K562 (cell line): ENCODE data around the gene DYNLT5. TPM values are rescaled to one million over a fixed set of nuclear protein-coding genes. Genes with fewer than 3 reads are reported as not detected.

ENCODE experiments used
- CTCF ChIP-seq, 3 experiments: IDR thresholded peaks in 2 of 3; conservative IDR thresholded peaks in 1 of 3; 2 replicates each; pipeline ENCODE4 v1.5.1; 2011 to 2012; ENCODE audit warnings: low read length in 3 of 3, mild to moderate bottlenecking in 3 of 3, control low read depth in 2 of 3, improper control_type of control experiment in 1 of 3, inconsistent platforms in 1 of 3, low read depth in 1 of 3, mixed read lengths in 1 of 3, moderate library complexity in 1 of 3; ENCODE audit not compliant: insufficient read depth in 2 of 3
- DMBX1 ChIP-seq: fragments of 250-450 bp; sonication (Bioruptor Pico); IDR thresholded peaks from 2 replicates; pipeline ENCODE4 v1.8.0; 2022; ENCODE audit warnings: inconsistent platforms, mild to moderate bottlenecking, moderate library complexity, borderline replicate concordance
- HDAC1 ChIP-seq, 2 experiments: fragments of 450-650 bp; IDR thresholded peaks; 2 replicates each; pipeline ENCODE4 v1.6.1; 2016 to 2017; ENCODE audit warnings: inconsistent platforms in 1 of 2, mild to moderate bottlenecking in 1 of 2, moderate library complexity in 1 of 2
- HLTF ChIP-seq: fragments of 450-650 bp; IDR thresholded peaks from 2 replicates; pipeline ENCODE4 v1.6.1; 2016
- ILK ChIP-seq: fragments of 450-650 bp; IDR thresholded peaks from 2 replicates; pipeline ENCODE4 v1.6.1; 2016; ENCODE audit warnings: missing genetic modification characterization, low read depth, mild to moderate bottlenecking, missing compliant biosample characterization, moderate library complexity, borderline replicate concordance
- MAX ChIP-seq: sonication (generic); formaldehyde crosslinking; IDR thresholded peaks from 2 replicates; pipeline ENCODE4 v1.9.0; 2022; ENCODE audit warnings: mild to moderate bottlenecking, missing genetic modification reagents
- NFIX ChIP-seq: fragments of 250-450 bp; sonication (Bioruptor Pico); IDR thresholded peaks from 2 replicates; pipeline ENCODE4 v1.4.0; 2020; ENCODE audit warnings: low read depth, mild to moderate bottlenecking, moderate library complexity
- RBM15 ChIP-seq: fragments of 200-400 bp; formaldehyde crosslinking; IDR thresholded peaks from 2 replicates; pipeline ENCODE4 v1.6.1; 2018; ENCODE audit warnings: mild to moderate bottlenecking, low read length, moderate library complexity; ENCODE audit not compliant: insufficient read depth
- SRSF3 ChIP-seq: fragments of 200-400 bp; formaldehyde crosslinking; IDR thresholded peaks from 2 replicates; pipeline ENCODE4 v1.6.1; 2016; ENCODE audit warnings: mild to moderate bottlenecking, low read length, moderate library complexity; ENCODE audit not compliant: insufficient read depth
- ZFX ChIP-seq: sonication (generic); formaldehyde crosslinking; IDR thresholded peaks from 2 replicates; pipeline ENCODE4 v1.8.0; 2022; ENCODE audit warnings: mild to moderate bottlenecking, missing genetic modification reagents, moderate library complexity
- ZNF639 ChIP-seq, 2 experiments: fragments of 200-800 bp in 1 of 2; sonication (Bioruptor generic) in 1 of 2; sonication (generic) in 1 of 2; formaldehyde crosslinking in 1 of 2; IDR thresholded peaks in 1 of 2; conservative IDR thresholded peaks in 1 of 2; 2 replicates each; pipeline versions ENCODE4 v1.5.0 to v1.6.1; 2016 to 2020; ENCODE audit warnings: missing compliant biosample characterization in 1 of 2, missing genetic modification characterization in 1 of 2, missing genetic modification reagents in 1 of 2
- polyA plus RNA-seq, 8 experiments: library from polyadenylated mRNA; depleted of rRNA in 4 of 8; stranded (reverse) in 5 of 8; unstranded in 3 of 8; fragments of >200 nt; fragmentation: Nextera tagmentation in 2 of 8; fragmentation: Illumina TruSeq in 1 of 8; extraction: Ambion mirVana in 2 of 8; extraction: Trizol in 1 of 8; gene quantifications; 2 replicates each; pipeline versions ENCODE4 v1.2.1 to v1.2.3, GENCODE V29; 2011 to 2014; ENCODE audit warnings: inconsistent platforms in 1 of 8, missing spikeins in 1 of 8
- total RNA-seq, 7 experiments: library from RNA; depleted of rRNA in 6 of 7; stranded (reverse); fragments of >200 nt in 6 of 7; fragmentation: Illumina TruSeq in 2 of 7; extraction: Trizol in 2 of 7; gene quantifications; 2 replicates each; pipeline versions ENCODE4 v1.2.1 to v1.2.3, GENCODE V29; 2011 to 2021; ENCODE audit warnings: low replicate concordance in 1 of 7
- TF ChIP-seq, protein P1 (sequence below): fragments of 450-650 bp; IDR thresholded peaks from 2 replicates; pipeline ENCODE4 v1.6.1; 2016; ENCODE audit warnings: mild to moderate bottlenecking, moderate library complexity

The DYNLT5 gene
- total and polyA plus RNA-seq, 9 of the 15 experiments (the other 6 are each of a cell fraction or from before 2014, with no cell fraction given) = not detected

- TF ChIP-seq, protein P1, sequence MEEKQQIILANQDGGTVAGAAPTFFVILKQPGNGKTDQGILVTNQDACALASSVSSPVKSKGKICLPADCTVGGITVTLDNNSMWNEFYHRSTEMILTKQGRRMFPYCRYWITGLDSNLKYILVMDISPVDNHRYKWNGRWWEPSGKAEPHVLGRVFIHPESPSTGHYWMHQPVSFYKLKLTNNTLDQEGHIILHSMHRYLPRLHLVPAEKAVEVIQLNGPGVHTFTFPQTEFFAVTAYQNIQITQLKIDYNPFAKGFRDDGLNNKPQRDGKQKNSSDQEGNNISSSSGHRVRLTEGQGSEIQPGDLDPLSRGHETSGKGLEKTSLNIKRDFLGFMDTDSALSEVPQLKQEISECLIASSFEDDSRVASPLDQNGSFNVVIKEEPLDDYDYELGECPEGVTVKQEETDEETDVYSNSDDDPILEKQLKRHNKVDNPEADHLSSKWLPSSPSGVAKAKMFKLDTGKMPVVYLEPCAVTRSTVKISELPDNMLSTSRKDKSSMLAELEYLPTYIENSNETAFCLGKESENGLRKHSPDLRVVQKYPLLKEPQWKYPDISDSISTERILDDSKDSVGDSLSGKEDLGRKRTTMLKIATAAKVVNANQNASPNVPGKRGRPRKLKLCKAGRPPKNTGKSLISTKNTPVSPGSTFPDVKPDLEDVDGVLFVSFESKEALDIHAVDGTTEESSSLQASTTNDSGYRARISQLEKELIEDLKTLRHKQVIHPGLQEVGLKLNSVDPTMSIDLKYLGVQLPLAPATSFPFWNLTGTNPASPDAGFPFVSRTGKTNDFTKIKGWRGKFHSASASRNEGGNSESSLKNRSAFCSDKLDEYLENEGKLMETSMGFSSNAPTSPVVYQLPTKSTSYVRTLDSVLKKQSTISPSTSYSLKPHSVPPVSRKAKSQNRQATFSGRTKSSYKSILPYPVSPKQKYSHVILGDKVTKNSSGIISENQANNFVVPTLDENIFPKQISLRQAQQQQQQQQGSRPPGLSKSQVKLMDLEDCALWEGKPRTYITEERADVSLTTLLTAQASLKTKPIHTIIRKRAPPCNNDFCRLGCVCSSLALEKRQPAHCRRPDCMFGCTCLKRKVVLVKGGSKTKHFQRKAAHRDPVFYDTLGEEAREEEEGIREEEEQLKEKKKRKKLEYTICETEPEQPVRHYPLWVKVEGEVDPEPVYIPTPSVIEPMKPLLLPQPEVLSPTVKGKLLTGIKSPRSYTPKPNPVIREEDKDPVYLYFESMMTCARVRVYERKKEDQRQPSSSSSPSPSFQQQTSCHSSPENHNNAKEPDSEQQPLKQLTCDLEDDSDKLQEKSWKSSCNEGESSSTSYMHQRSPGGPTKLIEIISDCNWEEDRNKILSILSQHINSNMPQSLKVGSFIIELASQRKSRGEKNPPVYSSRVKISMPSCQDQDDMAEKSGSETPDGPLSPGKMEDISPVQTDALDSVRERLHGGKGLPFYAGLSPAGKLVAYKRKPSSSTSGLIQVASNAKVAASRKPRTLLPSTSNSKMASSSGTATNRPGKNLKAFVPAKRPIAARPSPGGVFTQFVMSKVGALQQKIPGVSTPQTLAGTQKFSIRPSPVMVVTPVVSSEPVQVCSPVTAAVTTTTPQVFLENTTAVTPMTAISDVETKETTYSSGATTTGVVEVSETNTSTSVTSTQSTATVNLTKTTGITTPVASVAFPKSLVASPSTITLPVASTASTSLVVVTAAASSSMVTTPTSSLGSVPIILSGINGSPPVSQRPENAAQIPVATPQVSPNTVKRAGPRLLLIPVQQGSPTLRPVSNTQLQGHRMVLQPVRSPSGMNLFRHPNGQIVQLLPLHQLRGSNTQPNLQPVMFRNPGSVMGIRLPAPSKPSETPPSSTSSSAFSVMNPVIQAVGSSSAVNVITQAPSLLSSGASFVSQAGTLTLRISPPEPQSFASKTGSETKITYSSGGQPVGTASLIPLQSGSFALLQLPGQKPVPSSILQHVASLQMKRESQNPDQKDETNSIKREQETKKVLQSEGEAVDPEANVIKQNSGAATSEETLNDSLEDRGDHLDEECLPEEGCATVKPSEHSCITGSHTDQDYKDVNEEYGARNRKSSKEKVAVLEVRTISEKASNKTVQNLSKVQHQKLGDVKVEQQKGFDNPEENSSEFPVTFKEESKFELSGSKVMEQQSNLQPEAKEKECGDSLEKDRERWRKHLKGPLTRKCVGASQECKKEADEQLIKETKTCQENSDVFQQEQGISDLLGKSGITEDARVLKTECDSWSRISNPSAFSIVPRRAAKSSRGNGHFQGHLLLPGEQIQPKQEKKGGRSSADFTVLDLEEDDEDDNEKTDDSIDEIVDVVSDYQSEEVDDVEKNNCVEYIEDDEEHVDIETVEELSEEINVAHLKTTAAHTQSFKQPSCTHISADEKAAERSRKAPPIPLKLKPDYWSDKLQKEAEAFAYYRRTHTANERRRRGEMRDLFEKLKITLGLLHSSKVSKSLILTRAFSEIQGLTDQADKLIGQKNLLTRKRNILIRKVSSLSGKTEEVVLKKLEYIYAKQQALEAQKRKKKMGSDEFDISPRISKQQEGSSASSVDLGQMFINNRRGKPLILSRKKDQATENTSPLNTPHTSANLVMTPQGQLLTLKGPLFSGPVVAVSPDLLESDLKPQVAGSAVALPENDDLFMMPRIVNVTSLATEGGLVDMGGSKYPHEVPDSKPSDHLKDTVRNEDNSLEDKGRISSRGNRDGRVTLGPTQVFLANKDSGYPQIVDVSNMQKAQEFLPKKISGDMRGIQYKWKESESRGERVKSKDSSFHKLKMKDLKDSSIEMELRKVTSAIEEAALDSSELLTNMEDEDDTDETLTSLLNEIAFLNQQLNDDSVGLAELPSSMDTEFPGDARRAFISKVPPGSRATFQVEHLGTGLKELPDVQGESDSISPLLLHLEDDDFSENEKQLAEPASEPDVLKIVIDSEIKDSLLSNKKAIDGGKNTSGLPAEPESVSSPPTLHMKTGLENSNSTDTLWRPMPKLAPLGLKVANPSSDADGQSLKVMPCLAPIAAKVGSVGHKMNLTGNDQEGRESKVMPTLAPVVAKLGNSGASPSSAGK = no peak
- TF ChIP-seq NFIX (CRISPR knock-in tag) (no peak), MAX (CRISPR knock-in tag) (no peak), ILK (no peak), DMBX1 (CRISPR knock-in tag) (no peak), RBM15 (no peak), ZNF639 (CRISPR knock-in tag; conservative IDR thresholded peaks at IDR 0.05 in 1 of 2, IDR thresholded peaks at IDR 0.05 in 1 of 2) (no peak), CTCF (IDR thresholded peaks at IDR 0.05 in 2 of 3, conservative IDR thresholded peaks at IDR 0.05 in 1 of 3; ENCODE audit: insufficient read depth in 2 of 3, low read depth in 1 of 3, low read length in 3 of 3) (no peak), ZFX (CRISPR knock-in tag) (no peak), HLTF (no peak), HDAC1 (IDR thresholded peaks at IDR 0.05) (0 out of 4 replicates have a peak, but pooled peaks of 1 of the 2 experiments have one; percentile 15), SRSF3 (no peak)
Measured at GRCh38 chr1:66770694-66771093, 18.4 kb downstream of the DYNLT5 start (continued).
